NCI-H345 treated with DMSO at 0.1 percent for 48 hours (cell line): ENCODE data around the gene BCL7A.
"Not testable (repeated sequence)": the region's sequence is repeated elsewhere in the genome, so short reads cannot be mapped to it uniquely, and the experiment has no call there.

Source experiments
- DNase-seq: peaks from one replicate; lab custom pipeline; 2025; ENCODE audit not compliant: unreplicated experiment; lab: John Stamatoyannopoulos, UW

BCL7A gene

DNA sequence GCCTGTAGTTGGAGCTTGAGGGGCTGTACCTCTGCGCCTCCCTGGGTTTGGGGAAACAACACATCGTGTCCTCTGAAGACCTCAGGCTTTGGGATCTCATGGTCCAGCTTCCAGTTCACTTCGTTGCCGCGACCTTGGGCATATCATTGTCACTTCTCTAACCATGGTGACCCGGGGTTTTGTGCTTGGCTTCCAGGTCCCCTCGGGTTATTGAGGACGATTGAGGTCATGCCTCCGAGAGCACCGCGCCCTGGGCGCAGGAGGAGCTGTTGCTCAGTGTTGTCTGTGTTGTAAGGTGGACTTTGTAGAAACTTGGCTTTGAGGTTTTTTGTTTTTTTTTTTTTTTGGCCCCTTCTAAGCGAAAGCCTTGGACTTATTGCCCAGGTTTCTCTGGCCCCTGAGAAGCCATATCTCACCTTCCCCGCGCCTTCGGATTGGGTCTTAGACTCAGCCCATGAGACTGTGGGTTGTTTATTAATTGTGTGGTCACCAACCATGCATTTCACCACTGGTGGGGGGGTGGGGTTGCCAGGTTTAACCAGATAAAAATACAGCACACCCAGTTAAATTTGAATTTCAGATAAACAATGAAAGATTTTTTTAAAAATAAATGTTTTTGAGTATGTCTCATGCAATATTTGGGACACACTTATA, 2.6 kb downstream of the BCL7A start:
- DNase-seq, result no peak

DNA sequence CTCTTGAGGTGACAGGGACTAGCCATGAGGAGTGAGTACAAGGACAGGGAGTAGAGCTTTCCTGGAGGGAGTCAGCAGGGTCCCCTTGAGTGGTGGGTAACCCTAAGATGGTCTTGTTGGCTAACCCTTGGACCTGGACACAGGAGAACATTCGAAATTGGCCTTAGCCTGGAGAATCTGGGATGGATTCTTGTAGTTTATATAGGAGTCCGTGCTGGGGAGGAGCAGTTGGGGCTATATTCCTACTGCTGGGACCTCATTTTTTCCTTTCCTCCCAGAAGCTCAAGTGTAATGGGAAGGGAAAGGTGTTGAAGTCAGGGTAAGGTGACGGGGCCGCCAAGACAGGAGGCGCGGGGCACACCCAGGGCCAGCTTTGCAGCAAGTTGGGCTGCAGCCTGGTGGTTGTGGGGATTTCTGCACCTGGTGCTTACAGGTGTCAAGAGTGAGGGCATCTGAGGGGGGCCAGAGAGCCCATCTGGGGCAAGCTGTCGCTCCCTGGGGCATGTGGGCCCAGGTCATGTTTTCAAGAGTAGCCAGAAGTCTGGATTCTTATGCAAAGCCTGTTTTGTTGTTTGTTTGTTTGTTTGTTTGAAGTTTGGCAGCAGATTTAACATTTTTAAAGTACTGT, 5.1 kb downstream of the BCL7A start:
- no peak for DNase-seq

DNA sequence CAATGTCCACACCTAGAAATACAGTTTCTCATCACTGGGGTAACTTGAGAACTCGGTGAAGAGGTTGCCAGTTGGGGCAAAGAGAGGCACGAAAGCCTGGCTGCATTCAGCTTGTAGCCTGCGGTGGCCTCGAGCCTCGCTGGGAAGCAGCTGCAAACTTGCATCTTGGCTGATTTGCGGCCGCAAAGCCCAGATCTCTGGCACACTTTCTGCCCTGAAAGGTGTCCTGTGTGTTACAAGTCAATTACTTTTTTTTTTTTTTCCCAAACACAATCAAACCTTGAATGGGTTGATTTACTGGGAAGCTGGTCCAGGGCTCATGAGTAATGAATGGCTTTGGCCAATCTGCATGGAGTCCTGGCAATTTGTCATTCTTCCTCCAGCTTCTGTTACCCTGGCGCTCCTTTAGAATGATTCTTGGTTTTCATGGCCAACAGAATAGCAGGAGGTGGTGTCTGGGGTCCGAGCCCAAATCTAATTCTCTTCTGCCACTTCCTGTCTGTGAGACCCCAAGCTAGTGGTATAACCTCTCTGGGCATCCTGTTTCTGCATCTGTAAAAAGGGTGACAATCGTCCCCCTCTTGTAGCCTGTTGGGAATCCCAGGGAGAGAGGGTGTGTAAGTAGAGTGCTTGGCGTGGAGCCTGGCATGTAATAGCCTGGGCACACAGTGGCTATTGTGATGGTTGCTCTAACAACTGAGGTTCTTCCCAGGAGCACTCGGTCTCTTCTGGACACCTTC, 6.7 kb downstream of the BCL7A start:
- DNase-seq, result peak; percentile 11

DNA sequence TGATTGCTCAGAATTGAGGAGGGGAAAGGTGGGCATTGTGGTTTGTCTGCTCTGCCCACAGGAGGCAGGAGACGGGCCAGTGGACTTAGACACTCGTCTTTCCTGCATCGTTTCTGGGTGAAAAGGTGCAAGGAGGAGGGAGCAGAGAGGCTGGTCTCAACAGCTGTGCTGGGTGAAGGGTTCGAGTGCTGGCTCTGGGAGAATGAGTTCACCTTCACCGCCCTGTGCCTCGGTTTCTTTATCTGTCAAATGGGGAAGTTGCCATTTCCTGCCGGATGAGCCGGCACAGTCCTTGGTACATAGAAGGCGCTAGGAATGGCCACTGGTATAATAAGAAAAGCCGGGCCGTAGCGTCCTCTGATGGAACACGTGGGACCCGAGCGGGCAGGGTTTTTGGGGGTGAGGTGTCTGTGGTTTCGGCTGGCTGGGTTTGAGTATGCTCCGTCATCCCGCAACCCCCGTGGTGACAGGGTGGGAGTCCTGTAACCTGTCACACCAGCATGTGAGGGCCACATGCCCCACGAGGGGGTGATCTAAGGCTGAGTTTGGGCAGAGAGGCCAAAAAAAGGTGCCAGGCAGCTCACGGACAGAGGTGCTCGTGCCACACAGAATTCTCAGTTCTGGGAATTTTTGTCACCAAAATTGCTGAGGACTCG, 7.3 kb downstream of the BCL7A start:
- no peak for DNase-seq

DNA sequence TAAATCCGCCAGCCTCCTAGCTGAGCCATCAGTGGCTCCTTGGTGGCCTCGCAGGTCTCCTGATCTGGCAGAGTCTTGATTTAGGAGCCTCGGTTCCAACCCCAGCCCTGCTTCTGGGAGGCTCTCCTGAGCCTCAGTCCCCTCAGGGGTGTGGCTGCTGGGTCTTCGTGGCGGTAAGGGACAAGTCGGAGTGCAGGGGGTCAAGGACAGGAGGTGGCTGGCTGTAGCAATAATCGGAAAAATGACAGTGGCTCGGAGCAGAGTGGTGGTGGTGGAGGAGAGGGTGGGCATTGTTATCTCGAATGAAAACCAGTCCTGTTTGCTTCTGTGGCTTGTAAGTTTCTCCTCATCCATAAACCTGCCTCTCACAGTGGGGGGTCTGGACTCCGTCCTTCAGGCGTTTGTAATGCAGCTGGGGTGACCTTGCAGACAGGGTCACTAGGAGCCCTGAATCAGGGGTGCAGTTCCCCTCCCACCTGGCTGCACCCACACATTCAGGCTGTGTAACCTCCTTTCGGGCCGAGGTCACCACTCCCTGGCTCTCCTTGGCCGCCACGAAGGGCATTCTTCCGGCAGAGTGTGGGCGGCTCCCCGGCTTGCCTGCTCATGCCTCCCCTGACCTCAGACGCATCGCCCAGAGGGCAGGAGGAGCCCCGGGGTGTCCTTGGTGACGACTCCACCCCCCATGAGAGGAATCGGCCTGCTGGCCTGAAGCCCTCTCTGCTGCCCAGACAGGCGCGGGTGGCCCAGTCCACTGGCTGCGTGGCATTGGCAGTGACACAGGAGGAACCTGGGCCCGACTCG, 8.1 kb downstream of the BCL7A start:
- no peak for DNase-seq

DNA sequence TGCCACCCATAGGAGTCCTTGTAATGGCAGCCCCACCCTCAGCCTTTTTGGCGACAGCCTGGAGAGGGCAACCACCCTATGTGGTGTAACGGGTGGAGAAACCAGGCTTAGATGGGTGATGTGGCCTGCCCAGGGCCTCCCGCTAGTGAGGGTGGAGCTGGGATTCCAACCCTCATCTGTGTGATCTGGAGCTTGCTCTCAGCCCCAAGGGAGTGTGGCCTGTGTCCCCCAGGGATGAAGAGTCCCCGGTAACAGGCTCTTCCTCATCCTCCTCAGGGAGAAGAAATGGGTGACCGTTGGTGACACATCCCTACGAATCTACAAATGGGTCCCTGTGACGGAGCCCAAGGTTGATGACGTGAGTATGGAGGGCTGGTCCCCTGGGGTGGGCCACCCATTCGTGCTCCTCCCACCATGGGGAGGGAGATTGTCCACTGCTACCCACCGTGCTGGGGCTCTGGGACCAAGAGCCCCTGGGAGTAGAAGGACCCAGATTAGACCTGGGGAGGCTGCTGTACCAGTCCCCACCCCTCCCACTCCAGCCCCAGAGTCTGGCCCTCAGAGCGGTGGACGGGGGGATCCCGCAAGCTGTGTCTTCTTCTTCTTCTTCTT, 8.8 kb downstream of the BCL7A start:
- no peak for DNase-seq

DNA sequence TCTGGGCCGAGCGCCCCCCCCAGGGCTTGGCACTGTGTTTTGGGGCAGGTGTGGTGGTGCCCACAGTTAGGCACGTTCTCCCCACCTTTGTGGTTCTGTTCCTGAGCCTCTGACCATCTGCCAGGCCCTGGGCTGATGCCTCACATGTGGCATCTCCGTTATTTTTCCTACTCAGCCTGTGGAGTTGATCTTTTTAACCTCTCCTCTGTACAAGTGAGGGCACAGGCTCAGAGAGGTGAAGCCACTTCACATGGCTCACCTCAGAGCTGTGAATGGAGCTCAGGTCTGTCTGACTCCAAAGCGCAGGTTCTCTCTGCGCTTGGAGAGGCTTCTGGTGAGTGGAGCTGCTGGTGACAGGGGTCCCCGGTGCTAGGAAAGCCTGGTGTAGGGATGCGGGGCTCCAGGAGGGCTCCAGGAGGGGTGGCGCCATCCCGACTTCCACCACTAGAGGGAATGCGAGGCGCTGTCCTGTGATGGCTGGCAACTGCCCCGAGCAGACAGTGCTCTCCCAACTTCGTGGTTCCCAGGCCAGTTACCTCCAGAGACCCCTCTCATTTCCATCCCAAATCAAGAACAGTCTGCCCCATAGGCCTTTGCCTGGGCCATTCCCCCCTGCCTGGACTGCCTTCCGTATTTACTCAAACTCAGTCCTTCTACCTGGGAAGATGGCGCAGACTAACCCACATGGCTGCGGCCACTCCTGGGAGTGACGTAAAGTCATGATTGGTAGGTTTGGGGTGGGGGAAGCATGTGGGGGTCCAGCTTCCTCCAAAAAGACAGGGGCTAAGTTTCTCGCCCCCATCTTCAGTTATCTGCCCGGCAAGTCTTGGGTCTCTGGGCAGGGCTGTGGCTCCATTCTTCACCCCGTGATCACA, 9.9 kb downstream of the BCL7A start:
- no peak for DNase-seq

DNA sequence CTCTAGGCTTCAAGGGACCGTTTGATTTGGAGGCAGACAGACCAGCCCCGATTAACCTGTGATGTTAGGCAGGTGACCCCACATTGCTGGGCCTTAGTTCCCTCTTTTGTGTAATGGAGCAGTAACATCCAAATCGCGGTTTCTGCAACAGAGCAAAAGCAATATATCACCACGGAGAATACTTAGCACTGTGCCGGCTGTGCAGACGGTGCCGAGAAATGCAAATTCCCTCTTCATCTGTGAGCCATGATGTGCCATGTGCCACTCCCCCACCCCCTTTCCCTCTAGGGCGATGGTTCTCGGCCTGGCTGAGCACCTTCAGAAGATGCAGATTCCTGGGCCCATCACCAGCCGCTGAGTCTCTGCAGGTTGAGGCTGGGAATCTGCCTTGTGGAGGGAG, 10.9 kb downstream of the BCL7A start:
- no peak for DNase-seq

DNA sequence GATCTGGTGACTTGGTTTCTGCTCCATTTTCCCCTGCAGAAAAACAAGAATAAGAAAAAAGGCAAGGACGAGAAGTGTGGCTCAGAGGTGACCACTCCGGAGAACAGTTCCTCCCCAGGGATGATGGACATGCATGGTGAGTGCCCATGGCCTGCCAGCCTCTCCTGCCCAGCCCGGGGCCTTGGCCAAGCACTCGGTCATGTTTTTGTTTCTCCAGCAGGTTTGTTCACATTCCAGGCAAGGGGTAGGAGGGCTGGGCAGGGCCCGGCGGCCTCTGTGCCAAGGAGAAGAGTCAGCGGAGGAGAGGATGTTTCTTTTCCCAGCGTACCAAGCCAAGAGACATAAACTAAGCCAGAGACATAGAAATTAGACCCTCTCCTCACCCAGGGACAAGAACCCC, 13.6 kb downstream of the BCL7A start:
- no peak for DNase-seq

DNA sequence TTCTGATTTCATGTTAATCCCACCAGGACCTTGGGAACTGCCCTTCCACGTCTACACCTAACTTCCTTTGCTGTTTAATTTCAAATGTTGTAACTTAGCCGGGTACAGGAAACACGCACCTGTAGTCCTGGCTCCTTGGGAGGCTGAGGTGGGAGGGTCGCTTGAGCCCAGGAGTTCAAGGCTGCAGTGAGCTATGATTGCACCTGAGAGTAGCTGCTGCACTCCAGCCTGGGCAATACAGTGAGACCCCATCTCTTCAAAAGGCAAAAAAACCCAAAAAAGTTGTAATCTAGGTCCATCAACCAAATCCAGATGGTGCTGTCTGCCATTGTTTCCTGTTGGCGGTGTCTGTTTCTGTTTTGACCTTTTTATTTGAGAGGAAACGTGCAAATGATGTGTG, 14.5 kb downstream of the BCL7A start:
- DNase-seq, result no peak

DNA sequence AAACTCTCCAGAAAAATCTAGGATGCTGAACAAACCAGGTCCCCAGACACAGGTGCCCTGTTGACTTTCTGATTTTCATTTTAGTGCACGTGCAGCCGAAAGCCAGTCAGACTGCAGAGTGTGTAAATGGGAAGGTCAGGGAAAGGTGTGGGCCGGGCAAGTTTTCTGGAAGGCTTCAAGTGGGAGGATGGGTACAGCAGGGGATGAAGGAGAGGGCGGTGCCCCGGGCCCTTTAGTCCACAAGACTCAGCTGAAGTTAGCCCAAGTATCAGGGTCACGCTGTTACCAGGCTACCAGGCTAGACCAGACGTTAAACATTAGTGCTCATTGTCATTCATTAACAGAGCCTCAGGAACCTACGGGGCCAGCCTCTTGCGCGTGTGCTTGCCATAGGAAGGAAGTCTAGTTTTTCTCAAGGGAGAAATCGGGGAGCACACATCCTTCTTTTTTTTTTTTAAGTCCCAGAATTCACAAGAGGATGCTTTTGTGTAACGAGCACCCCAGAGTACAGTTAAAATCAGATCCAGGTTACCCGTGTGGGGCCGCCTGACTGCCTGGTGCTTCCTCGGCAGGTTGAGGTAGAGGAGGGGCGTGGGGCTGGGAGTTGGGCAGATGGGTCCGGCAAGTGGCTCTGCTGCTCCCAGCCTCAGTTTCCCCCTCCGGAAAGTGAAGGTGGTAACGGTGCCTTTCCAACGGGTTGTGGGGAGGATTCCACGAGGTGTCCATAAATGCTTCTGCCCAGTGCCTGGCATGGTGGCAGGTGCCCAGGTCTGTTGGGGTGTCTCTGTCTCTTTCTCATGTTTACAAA, 19.1 kb downstream of the BCL7A start:
- no peak for DNase-seq

DNA sequence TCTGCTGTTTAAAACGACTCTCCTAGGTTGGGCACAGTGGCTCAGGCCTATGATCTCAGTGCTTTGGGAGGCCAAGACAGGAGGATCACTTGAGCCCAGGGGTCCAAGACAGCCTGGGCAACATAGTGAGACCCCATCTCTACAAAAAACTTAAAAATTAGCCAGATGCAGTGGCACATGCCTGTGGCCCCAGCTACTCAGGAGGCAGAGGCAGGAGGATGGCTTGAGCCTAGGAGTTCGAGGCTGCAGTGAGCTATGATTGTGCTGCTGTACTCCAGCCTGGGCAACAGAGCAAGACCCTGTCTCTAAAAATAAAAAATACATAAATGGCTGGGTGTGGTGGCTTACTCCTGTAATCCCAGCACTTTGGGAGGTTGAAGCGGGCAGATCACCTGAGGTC, 19.8 kb downstream of the BCL7A start:
- DNase-seq, result not testable (repeated sequence)

DNA sequence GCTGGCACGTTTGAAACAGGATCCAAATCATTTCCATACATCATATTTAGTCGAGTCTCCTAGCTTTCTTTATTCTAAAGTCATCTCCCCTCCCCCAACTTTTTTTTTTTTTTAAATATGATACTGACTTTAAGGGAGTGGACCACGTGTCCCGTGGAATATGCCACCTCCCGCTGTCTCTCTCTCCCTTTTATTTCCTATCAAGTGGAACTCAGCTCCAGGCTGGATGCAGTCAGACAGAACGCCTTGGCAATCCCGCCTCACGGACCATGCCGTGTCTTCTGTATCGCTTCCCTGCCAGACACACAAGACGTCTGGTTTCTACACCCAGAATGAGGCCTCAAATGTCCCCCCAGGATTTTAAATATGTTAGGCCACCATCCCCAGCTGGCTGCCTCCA, 21.2 kb downstream of the BCL7A start:
- DNase-seq, result no peak

DNA sequence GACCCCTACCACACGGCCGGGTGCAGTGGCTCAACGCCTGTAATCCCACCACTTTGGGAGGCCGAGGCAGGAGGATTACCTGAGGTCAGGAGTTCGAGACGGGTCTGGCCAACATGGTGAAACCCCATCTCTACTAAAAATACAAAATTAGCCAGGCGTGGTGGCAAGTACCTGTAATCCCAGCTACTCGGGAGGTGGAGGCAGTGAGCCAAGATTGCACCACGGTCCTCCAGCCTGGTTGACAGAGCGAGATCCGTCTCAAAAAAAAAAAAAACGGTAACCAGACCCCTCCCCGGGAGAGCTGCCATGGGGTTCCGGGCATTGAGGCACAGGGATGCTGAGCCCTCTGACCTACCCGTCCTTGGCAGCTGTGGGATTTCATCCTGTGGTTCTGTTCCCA, 21.8 kb downstream of the BCL7A start:
- DNase-seq, result no peak

DNA sequence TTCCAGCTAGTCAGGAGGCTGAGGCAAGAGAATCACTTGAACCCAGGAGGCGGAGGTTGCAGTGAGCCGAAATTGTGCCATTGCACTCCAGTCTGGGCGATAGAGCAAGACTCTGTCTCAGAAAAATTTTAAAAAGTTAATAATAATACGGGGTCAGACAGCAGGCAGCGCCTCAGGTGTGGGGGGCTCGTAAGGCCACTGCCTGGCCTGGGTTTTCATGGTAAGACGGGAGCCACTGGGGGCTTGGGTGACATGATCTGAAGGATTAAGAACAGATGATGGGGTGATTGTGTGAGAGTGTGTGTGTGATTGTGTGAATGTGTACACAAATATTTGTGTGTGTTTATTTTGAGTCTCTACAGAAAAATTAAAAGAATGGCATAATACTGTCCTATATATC, 23.6 kb downstream of the BCL7A start:
- no peak for DNase-seq

DNA sequence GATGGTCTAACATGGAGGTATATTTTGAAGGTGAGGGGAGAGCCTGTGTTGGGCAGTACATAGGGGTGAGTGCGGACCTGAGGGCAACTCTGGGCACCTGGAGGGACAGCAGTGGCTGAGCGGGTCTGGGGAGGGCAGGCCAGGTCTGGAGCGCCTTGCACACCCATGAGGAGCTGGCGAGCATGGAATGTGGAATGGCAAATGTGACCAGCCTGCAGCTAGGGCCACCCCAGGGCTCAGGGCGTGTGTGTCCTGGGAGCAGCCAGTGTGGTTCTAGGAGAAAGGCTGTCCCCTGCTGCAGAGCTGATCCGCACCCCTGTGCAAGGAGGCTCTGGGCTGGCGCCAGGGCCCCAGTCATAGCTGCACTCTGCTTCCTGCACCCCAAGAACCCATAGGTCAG, 24.5 kb downstream of the BCL7A start:
- no peak for DNase-seq

DNA sequence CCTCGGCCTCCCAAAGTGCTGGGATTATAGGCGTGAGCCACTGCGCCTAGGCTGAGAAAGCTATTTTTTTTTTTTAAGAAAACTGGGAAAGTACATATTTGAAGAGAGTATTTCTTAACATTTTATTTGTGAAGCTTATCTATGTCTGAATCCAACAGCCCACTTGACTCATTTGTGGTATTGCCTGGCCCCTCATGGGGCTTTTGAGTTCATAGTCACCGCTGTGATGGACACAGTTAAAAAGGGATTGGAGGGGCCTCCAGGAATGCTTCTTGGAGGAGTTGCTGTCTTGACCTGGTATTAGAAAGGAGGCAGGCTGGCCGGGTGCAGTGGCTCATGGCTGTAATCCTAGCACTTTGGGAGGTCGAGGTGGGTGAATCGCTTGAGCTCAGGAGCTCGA, 26.5 kb downstream of the BCL7A start:
- no peak for DNase-seq

DNA sequence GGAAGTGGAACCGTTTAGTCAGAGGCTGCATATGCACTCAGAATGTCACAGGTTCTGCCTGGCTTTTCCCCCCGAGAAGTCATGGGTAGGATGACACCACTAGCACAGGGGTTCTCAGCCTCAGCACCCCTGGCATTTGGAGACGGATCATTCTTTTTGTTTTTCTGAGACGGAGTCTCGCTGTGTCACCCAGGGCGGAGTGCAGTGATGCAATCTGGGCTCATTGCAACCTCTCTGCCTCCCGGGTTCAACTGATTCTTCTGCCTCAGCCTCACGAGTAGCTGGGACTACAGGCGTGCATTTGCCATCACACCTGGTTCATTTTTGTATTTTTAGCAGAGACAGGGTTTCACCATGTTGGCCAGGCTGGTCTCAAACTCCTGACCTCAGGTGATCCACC, 28.1 kb downstream of the BCL7A start:
- DNase-seq, result no peak

DNA sequence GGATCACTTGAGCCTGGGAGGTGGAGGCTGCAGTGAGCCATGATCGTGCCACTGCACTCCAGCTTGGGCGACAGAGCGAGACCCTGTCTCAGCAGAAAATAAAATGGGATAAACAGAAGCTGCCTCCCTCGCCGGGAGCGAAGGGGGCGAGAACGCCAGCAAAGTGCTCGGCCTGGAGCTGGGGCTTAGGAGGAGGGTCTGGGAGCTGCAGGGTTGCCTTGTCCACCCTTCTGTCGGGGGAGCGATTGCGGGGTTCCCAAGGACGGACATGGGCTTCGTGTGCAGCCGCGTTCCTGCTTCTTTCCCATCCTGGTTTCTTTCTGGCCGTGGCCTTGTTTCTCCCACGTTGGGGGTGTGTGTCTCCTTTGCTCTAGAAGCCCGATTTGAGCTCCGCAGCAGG, 29.0 kb downstream of the BCL7A start:
- DNase-seq, result no peak
